ENCODE results near the gene TYW5.
"Not testable (repeated sequence)": the region's sequence is repeated elsewhere in the genome, so short reads cannot be mapped to it uniquely, and the experiment has no call there.

Gene TYW5

DNA sequence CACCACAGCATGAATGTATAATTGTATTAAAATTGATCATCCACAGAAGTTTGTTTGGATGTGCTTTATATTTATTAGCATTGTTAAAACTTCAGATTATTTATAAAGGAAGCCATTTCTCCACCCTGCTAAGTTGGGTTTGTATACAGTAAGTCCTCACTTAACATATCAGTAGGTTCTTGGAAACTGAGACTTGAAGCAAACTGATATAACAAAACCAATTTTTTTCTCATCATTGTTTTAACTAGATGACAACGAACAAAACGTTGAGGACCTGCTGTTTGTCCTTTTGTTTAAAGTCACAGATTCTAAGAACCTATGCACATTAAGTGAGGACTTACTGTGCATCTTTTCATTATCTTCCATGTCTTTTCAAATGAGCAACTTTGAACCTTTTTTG is 27.1 kb downstream of the TYW5 start:
- in situ Hi-C loops (cut with MboI; ENCODE audit: low sequenced_read_pairs), result no loop called here

DNA sequence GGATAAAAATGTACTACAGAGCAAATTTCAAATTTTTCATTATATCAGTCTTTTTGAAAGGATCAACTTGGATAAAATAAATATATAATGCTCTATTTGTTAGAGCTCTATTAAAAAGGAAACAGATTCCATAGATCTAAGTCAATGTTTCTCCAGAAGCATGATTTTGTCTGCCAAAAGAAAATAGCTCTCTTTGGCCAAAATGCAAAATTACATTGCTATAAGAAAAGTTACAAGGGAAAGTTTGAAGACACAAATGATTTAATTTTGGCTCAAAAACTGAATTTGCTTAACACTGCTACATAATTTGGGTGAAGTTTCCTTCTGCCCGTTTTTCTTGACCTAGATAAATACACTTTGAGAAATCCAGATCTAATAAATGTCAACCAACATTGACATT is 28.5 kb downstream of the TYW5 start:
- in situ Hi-C loops (cut with MboI; ENCODE audit: low sequenced_read_pairs), result no loop called here

DNA sequence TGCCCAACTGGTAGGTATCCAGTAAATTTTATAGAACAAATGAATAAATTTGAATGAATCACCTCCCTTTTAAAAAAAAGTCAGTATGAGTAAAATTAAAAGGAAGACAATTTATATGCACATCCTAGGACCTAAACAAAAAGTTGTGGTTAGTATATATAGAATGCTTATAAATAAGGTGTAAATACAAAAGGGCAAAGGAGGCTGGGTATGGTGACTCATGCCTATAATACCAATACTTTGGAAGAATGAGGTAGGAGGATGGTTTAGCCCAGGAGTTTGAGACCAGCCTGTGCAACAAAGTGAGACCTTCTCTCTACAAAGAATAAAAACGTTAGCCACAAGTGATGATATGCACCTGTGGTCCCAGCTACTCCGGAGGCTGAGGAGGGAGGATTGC is 31.4 kb downstream of the TYW5 start:
- in situ Hi-C loops (cut with MboI; ENCODE audit: low sequenced_read_pairs), result no loop called here

DNA sequence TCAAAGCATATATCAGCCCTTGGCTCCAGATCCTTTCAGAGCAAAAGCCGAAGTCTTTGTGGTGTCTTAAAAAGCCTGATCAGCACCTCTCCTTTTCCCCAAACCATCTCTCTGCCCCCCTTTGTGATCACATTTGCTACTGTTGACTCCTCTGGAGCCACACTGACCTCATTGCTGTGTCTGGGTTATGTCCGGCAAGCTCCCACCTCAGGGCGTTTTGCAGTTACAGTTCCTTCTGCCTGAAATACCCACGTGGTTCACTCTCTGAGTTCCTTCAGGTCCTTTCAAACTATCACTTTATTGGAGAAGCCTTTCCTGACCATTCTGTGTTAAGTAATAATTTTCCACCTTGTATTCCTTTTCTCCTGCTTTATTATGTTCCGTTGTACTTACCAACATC is 32.4 kb downstream of the TYW5 start:
- in situ Hi-C loops (cut with MboI; ENCODE audit: low sequenced_read_pairs), result no loop called here

DNA sequence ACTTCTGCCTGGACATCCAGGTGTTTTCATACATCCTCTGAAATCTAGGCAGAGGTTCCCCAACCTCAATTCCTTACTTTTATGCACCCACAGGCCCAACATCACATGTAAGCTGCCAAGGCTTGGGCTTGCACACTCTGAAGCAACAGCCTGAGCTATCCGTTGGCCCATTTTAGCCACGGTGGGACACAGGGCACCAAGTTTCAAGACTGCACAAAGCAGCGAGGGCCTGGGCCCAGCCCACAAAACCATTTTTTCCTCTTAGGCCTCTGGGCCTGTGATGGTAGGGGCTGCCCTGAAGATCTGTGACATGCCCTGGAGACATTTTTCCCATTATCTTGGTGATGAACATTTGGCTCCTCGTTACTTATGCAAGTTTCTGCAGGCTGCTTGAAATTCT is 38.3 kb downstream of the TYW5 start:
- in situ Hi-C loops (cut with MboI; ENCODE audit: low sequenced_read_pairs), result no loop called here

DNA sequence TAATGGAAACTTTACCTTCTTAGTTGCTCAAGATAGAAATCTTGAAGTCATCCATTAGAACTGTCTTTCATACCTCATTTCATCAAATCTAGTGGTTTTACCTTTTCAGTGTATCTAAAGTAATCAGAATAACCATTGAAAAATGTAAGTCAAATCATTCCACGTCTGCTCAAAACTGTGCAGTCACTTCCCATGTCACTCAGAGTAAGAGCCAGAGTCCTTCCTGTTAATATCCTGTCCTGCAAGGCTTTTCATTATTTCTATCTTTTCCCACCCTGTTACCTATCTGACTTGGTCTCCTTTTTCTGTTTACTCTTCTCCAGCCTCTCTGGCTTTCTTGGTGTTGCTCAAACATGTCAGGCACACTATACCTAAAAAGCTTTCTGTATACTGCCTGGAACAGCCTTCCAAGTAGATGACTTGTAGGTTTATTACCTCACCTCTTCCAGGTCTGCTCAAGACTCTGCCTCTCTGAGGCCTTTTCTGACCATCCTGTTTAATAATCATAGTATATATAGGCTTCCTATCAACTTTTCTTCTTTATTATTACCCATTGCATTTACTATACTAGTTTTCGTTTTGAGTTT is 40.8 kb downstream of the TYW5 start:
- in situ Hi-C loops (cut with MboI; ENCODE audit: low sequenced_read_pairs), result no loop called here

DNA sequence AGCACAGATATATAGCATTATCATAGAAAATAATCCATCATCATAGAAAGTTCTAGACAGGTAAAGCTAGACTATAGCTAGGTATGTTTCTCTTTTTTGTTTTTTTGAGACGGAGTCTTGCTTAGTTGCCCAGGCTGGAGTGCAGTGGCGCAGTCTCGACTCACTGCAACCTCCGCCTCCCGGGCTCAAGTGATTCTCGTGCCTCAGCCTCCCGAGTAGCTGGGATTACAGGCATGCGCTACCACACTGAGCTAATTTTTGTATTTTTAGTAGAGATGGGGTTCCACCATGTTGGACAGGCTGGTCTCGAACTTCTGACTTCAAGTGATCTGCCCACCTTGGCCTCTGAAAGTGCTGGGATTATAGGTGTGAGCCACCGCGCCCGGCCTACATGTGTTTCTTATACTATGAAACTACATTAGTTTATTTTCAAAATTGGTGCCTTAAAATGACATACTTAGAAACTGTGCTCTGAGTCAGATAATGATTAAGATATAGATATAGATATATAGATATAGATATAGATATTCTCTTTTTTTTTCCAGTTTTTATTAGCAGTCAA is 42.7 kb downstream of the TYW5 start:
- in situ Hi-C loops (cut with MboI; ENCODE audit: low sequenced_read_pairs), result not testable (repeated sequence)

DNA sequence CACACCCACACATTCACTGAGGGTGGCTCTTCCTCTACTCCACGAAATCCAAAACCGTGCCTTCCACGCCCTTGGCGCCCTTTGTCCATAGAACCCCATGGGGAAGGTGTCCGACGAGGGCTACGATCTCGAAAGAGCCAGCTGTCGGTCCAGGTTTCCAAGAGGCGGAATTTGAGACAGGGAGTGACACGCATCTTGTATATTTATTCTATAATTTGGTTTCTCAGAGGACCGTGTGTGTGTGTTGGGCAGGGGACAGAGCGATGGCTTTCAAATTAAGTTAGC is 43.5 kb downstream of the TYW5 start:
- in situ Hi-C loops (cut with MboI; ENCODE audit: low sequenced_read_pairs), result no loop called here

DNA sequence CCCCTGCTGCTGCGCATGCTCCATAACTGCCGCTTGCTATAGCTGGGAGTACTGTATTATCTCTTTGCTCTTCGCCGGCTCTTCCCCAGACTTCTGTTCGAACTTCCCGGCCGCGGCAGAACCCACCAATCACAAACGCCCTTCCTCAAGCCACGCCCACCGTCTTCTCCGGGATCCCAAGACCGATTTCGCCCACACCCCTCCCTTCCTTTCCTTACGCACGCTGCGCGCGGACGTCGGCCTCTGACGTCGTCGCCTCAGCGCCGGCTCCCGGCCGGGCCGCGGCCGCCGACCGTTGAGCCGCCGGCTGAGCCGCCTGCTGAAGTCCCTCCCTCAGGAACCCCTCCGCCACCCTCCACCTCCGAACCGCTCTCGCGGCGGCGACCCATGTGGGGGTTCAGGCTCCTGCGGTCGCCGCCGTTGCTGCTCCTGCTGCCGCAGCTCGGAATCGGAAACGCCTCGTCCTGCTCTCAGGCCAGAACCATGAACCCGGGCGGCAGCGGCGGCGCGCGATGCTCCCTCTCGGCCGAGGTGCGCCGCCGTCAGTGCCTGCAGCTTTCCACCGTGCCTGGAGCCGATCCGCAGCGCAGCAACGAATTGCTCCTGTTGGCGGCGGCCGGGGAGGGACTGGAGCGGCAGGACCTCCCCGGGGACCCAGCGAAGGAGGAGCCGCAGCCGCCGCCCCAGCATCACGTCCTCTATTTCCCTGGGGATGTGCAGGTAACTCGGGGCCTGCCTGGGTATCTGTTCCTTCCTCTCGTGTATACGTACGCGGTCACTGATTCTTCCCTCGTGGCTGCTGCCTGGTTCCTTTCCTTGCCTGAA is 44.0 kb downstream of the TYW5 start, which contains the start of gene C2orf69:
Gene C2orf69 (plus strand): TSS at position 242 of the 825 bp plus-strand sequence. CDS start 146 bp downstream, at position 388.
- in situ Hi-C loops (cut with MboI; ENCODE audit: low sequenced_read_pairs), result no loop called here

DNA sequence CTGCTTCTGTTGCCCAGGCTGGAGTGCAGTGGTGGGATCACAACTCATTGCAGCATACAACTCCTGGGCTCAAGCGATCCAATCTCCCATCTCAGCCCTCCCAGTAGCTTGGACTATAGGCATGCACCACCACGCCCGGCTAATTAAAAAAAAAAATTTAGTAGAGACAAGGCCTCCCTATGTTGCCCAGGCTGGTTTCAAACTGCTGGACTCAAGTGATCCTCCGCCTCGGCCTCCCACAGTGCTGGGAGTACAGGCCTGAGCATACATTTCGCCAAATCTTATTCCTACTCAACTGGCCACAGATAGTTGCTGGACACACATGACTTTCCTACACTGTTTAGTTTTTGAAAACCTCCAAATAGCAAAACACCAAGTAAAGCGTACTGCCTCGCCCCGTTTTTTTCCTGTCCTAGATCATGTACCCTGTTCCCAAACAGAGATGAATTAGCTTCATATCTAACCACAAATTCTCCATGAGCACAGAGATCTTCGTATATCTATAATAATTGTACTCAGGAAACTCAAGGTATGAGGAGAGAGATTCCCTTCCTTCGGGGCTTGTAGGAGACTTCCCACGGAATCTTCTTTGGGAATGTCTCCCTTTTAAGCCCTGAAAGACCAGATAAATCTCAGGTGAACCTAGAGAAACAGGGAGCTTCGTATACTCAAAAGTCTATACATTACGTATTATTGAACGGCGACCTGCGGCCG is 44.8 kb downstream of the TYW5 start:
- in situ Hi-C loops (cut with MboI; ENCODE audit: low sequenced_read_pairs), result no loop called here

DNA sequence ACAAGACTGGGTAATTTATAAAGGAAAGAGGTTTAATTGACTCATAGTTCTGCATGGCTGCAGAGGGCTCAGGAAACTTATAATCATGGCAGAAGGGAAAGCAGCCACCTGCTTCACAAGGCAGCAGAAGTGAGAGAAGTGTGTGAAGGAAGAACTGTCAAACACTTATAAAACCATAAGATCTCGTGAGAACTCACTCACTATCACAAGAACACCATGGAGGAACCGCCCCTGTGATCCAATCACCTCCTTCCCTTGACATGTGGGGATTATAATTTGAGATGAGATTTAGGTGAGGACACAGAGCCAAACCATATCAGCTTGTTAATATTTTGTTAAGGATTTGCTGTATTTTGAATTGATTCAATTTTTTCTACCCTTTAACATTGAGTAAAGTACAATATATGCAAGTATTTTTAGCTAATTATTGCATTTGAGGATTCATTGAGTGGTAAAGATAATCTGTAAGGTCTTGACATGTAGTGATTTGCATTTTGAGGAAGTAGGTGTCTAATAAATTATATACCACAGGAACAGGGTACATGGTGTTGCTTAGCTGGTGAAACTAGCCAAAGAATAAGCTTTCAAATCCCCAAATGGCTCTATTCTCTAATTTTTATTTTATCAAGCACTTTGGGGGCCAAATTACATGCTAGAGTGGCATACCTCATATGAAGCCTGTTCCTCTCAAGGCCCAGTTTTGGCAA is 48.1 kb downstream of the TYW5 start:
- in situ Hi-C loops (cut with MboI; ENCODE audit: low sequenced_read_pairs), result no loop called here

DNA sequence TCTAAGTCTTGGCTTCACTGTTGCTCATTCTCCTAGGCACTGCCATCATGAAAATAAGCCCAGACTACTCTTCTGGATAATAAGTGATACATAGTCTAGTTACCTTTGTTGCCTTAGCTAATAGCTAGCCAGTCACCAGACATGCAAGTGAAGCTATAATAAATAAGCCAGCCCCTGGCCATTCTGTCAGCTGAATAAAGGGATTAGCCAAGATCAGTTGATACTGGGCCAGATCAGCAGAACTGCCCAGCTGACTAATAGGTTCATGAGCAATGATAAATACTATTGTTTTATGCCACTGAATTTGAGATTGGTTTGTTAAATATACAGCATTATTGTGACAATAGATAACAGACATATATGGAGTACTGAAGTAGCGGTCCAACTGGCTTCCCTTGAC is 52.2 kb downstream of the TYW5 start:
- in situ Hi-C loops (cut with MboI; ENCODE audit: low sequenced_read_pairs), result no loop called here

DNA sequence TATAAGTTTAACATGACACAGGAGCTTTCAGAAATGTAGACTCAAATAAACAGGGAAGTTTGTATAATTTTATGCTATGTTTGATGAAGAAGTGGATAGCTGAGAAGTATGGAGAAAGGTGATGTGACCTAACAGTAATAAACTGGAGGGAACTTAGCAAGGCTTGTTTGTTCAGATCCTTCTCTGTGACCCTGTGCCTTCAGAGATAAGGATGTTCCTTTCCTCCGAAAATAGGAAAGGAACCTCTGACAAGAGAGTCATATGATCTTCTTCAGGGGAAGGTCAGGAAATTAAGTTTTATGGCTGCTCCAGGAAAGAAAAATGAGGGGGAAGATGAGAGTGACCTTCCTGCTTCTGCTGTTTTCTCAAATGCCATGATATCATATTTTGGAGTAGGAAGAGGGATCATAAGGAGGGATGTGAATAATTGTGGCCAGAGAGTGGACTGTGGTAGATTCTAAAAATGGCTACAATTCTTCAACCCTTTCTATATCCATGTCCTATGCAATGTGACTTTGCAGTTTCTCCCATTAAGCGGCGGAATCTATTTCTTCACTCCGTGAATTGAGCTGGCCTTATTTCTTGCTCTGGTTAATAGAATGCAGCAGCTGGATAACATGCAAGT is 52.7 kb downstream of the TYW5 start:
- in situ Hi-C loops (cut with MboI; ENCODE audit: low sequenced_read_pairs), result no loop called here

DNA sequence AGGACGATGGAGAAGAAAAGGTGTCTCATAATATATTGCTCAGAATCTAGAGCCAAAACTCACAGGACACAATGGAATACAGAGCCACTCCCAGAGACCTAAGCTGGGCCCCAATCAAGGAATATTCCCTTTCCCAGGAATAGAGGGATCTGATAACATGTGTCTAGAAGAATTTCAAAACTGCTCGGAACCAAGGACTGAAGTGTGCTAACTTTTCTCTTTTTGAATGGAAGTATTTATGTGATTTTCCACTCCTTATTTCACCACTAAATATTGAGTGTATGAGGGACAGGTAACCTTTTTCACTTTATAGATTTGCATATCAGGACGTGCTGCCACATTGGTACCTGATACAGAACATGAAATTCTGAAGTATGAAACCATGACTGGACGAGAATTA is 53.3 kb downstream of the TYW5 start:
- in situ Hi-C loops (cut with MboI; ENCODE audit: low sequenced_read_pairs), result no loop called here

DNA sequence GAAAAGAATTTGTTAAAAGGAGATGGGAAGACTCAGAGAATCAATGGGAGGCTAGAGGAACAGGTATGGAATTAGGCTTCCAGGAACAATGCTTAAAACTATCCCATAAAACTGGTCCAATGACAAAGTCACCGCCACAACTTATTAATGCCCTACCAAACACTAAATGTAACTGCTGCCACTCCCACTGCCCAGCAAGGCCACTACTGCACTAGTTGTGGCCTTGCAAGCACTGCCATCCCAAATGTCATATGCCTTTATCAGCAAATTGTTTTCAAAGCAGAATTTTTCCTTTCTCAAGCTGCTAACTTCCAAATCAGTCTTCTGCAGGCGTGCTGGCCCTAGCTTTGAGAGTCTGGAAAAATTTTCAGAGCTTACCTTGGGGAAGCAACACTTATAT is 58.7 kb downstream of the TYW5 start:
- in situ Hi-C loops (cut with MboI; ENCODE audit: low sequenced_read_pairs), result no loop called here

DNA sequence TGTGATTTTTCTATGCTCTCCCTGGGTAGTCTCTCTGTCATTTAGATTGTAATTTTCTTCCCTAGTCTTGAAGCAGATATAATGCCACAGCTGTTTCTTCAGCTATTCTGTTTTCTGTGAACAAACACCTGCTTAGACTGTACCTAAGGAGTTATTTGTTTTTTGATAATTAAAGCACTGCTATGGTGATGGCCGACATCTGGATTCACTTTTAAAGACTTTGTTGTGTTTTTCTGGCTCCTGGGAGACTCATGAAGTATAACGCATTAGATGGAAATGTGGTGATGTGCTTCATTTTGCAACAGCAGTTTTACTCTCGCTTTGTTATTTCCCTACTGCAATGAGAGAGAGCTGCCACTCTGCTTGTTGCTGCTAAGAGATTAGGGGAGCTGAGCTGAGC is 59.9 kb downstream of the TYW5 start:
- in situ Hi-C loops (cut with MboI; ENCODE audit: low sequenced_read_pairs), result no loop called here

DNA sequence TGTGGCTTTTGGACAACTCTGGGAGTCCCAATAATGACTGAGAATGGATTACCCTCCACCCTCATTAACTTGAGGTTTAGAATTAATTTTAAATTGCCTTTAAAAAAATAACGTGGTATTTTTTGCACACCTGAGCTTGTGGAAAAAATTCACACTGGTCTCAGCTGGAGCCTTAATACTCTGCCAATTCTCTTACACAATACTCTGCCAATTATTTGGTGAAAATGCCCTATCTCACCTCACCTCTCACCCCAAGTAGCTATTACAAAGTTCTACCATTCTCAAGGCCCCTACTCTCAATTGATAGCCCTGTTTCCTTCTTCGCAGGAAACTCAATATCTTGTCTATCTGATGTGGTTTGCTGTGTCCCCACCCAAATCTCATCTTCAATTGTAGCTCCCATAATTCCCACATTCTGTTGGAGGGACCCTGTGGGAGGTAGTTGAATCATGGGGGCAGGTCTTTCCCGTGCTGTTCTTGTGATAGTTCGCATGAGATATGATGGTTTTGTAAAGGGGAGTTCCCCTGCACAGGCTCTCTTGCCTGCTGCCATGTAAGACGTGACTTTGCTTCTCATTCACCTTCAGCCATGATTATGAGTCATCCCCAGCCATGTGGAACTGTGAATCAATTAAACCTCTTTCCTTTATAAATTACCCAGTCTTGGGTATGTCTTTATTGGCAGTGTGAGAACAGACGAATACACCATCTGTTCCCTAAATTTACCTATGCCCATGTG is 71.6 kb downstream of the TYW5 start:
- in situ Hi-C loops (cut with MboI; ENCODE audit: low sequenced_read_pairs), result no loop called here

DNA sequence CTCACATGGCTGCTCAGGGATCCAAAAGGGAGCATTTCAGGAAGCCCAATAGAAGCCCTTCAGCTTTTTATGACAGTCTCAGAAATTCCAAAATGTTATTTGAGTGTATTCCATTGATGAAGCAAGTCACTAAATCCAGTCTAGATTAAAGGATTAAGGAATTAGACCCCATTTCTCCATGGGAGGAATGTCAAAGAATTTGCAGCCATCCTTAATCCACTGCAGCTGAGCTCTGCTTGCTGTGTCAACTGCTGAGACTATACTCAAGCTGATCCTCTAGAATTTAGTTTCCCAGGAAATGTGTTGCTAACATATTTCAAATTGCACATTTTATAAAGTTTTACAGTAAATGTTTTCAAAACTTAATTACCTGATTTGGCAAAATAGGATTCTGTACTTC is 72.6 kb downstream of the TYW5 start:
- in situ Hi-C loops (cut with MboI; ENCODE audit: low sequenced_read_pairs), result no loop called here
